ENCODE data around the gene AGO1. TPM values are rescaled to one million over a fixed set of nuclear protein-coding genes. Genes with fewer than 3 reads are reported as not detected.
A peak's percentile ranks its signal among the peaks of the same experiment; 100 is the strongest.

Gene AGO1
- total and polyA plus RNA-seq, 2 of the 13 experiments (the other 11 are each of a cell fraction or from before 2014, with no cell fraction given) = 9.2 to 18.6 TPM

- TF ChIP-seq MEIS2 (CRISPR knock-in tag; IDR thresholded peaks at IDR 0.05) (peak; percentile 81; the same call in 1 of the 2 replicates), SATB2 (CRISPR knock-in tag; IDR thresholded peaks at IDR 0.05) (no peak), SYNCRIP (IDR thresholded peaks at IDR 0.05; ENCODE audit: insufficient read depth, low read depth, low read length) (no peak), ZNF746 (CRISPR knock-in tag; IDR thresholded peaks at IDR 0.05) (no peak), TGIF2 (CRISPR knock-in tag; IDR thresholded peaks at IDR 0.05) (peak; percentile 86), AHR (CRISPR knock-in tag; IDR thresholded peaks at IDR 0.05) (0 out of 2 replicates have a peak, but pooled peaks have one; percentile 45), MYNN (CRISPR knock-in tag; IDR thresholded peaks at IDR 0.05; ENCODE audit: low read depth) (no peak), ZSCAN25 (CRISPR knock-in tag; IDR thresholded peaks at IDR 0.05) (no peak), PITX1 (CRISPR knock-in tag; IDR thresholded peaks at IDR 0.05) (no peak), GRHL1 (CRISPR knock-in tag; conservative IDR thresholded peaks at IDR 0.05) (no peak), ZFP37 (CRISPR knock-in tag; IDR thresholded peaks at IDR 0.05; ENCODE audit: borderline replicate concordance) (peak; percentile 85; the same call in 1 of the 2 replicates), SPEN (CRISPR knock-in tag; IDR thresholded peaks at IDR 0.05; ENCODE audit: low read depth) (no peak), NR2C2 (CRISPR knock-in tag; IDR thresholded peaks at IDR 0.05; ENCODE audit: borderline replicate concordance) (no peak), RARA (CRISPR knock-in tag; IDR thresholded peaks at IDR 0.05) (peak; percentile 35; the same call in 1 of the 2 replicates), ELF3 (CRISPR knock-in tag; IDR thresholded peaks at IDR 0.05) (0 out of 2 replicates have a peak, but pooled peaks have one; percentile 35), ZNF207 (IDR thresholded peaks at IDR 0.05; ENCODE audit: borderline replicate concordance) (no peak), PHF20 (CRISPR knock-in tag; IDR thresholded peaks at IDR 0.05) (no peak), ZBTB25 (CRISPR knock-in tag; IDR thresholded peaks at IDR 0.05) (0 out of 2 replicates have a peak, but pooled peaks have one; percentile 36), NFYB (CRISPR knock-in tag; IDR thresholded peaks at IDR 0.05) (no peak), ZSCAN29 (CRISPR knock-in tag; conservative IDR thresholded peaks at IDR 0.05) (no peak), FOXA3 (CRISPR knock-in tag; IDR thresholded peaks at IDR 0.05) (no peak), ZNF660 (CRISPR knock-in tag; IDR thresholded peaks at IDR 0.05; ENCODE audit: borderline replicate concordance, low read depth) (no peak), SAP130 (CRISPR knock-in tag; IDR thresholded peaks at IDR 0.05; ENCODE audit: low read depth) (peak; percentile 66)
- TF ChIP-seq, protein P1, sequence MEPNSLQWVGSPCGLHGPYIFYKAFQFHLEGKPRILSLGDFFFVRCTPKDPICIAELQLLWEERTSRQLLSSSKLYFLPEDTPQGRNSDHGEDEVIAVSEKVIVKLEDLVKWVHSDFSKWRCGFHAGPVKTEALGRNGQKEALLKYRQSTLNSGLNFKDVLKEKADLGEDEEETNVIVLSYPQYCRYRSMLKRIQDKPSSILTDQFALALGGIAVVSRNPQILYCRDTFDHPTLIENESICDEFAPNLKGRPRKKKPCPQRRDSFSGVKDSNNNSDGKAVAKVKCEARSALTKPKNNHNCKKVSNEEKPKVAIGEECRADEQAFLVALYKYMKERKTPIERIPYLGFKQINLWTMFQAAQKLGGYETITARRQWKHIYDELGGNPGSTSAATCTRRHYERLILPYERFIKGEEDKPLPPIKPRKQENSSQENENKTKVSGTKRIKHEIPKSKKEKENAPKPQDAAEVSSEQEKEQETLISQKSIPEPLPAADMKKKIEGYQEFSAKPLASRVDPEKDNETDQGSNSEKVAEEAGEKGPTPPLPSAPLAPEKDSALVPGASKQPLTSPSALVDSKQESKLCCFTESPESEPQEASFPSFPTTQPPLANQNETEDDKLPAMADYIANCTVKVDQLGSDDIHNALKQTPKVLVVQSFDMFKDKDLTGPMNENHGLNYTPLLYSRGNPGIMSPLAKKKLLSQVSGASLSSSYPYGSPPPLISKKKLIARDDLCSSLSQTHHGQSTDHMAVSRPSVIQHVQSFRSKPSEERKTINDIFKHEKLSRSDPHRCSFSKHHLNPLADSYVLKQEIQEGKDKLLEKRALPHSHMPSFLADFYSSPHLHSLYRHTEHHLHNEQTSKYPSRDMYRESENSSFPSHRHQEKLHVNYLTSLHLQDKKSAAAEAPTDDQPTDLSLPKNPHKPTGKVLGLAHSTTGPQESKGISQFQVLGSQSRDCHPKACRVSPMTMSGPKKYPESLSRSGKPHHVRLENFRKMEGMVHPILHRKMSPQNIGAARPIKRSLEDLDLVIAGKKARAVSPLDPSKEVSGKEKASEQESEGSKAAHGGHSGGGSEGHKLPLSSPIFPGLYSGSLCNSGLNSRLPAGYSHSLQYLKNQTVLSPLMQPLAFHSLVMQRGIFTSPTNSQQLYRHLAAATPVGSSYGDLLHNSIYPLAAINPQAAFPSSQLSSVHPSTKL (CRISPR knock-in tag; IDR thresholded peaks at IDR 0.05) = 0 out of 2 replicates have a peak, but pooled peaks have one; percentile 18
Measured at GRCh38 chr1:35876988-35877387, 6.0 kb upstream of the AGO1 start (continued).
